Liver (tissue), 9 donors: ENCODE data around the gene TECTA. TPM values are rescaled to one million over a fixed set of nuclear protein-coding genes. Genes with fewer than 3 reads are reported as not detected.

Experiments used
- DNase-seq: peaks from one replicate; pipeline ENCODE4 v3.0.0-alpha.2; 2017; ENCODE audit warnings: low spot score
- H3K27ac ChIP-seq, 2 donors: one replicate each; pipeline ENCODE4 v1.7.0; 2013; ENCODE audit warnings: inconsistent platforms in 2 of 2, low read length in 2 of 2, control low read depth in 1 of 2, low read depth in 1 of 2, mild to moderate bottlenecking in 1 of 2
- H3K27me3 ChIP-seq, 4 donors: one replicate each; pipeline versions ENCODE4 v1.6.1 to v1.7.0; 2013; ENCODE audit warnings: low read length in 3 of 4, inconsistent platforms in 1 of 4, mild to moderate bottlenecking in 1 of 4, moderate library complexity in 1 of 4; ENCODE audit not compliant: control insufficient read depth in 4 of 4, insufficient read depth in 4 of 4
- H3K36me3 ChIP-seq, 4 donors: one replicate each; pipeline versions ENCODE4 v1.6.1 to v1.7.0; 2013; ENCODE audit warnings: low read length in 3 of 4, mild to moderate bottlenecking in 3 of 4, low read depth in 1 of 4, moderate library complexity in 1 of 4; ENCODE audit not compliant: control insufficient read depth in 4 of 4, insufficient read depth in 3 of 4
- H3K4me1 ChIP-seq, 4 donors: one replicate each; pipeline versions ENCODE4 v1.6.1 to v1.7.0; 2013; ENCODE audit warnings: low read length in 3 of 4, mild to moderate bottlenecking in 3 of 4, moderate library complexity in 1 of 4; ENCODE audit not compliant: control insufficient read depth in 4 of 4, insufficient read depth in 4 of 4
- H3K4me3 ChIP-seq, 3 donors: one replicate each; pipeline versions ENCODE4 v1.6.1 to v1.7.0; 2013; ENCODE audit warnings: low read length in 3 of 3, control low read depth in 1 of 3, low read depth in 1 of 3, mild to moderate bottlenecking in 1 of 3
- H3K9ac ChIP-seq, 2 donors: one replicate each; pipeline ENCODE4 v1.7.0; 2013; ENCODE audit warnings: low read length in 2 of 2, mild to moderate bottlenecking in 2 of 2, moderate library complexity in 2 of 2, control low read depth in 1 of 2, low read depth in 1 of 2
- H3K9me3 ChIP-seq, 4 donors: one replicate each; pipeline versions ENCODE4 v1.6.1 to v1.7.0; 2013; ENCODE audit warnings: low read length in 3 of 4; ENCODE audit not compliant: control insufficient read depth in 4 of 4
- EGR1 ChIP-seq, 2 donors: IDR thresholded peaks; 2 replicates each; pipeline ENCODE4 v1.6.1; 2016 to 2018; ENCODE audit warnings: antibody characterized with exemption in 2 of 2, low read depth in 2 of 2
- FOXA1 ChIP-seq: IDR thresholded peaks from 2 replicates; pipeline ENCODE4 v1.6.1; 2016; ENCODE audit warnings: antibody characterized with exemption
- FOXA2 ChIP-seq: IDR thresholded peaks from 2 replicates; pipeline ENCODE4 v1.6.1; 2016; ENCODE audit warnings: antibody characterized with exemption
- GABPA ChIP-seq, 2 donors: IDR thresholded peaks in 1 of 2; conservative IDR thresholded peaks in 1 of 2; 2 replicates each; pipeline ENCODE4 v1.6.1; 2016; ENCODE audit warnings: antibody characterized with exemption in 2 of 2, mild to moderate bottlenecking in 1 of 2, moderate library complexity in 1 of 2
- HNF4A ChIP-seq, 2 donors: conservative IDR thresholded peaks; 2 replicates each; pipeline ENCODE4 v1.6.1; 2016; ENCODE audit warnings: antibody characterized with exemption in 2 of 2, mild to moderate bottlenecking in 2 of 2
- HNF4G ChIP-seq: IDR thresholded peaks from 2 replicates; pipeline ENCODE4 v1.6.1; 2016; ENCODE audit warnings: antibody characterized with exemption
- JUND ChIP-seq, 2 donors: IDR thresholded peaks; 2 replicates each; pipeline ENCODE4 v1.6.1; 2016; ENCODE audit warnings: antibody characterized with exemption in 2 of 2
- NR2F2 ChIP-seq: IDR thresholded peaks from 2 replicates; pipeline ENCODE4 v1.6.1; 2016; ENCODE audit warnings: antibody characterized with exemption
- RAD21 ChIP-seq, 2 donors: IDR thresholded peaks; 2 replicates each; pipeline ENCODE4 v1.6.1; 2016; ENCODE audit warnings: antibody characterized with exemption in 2 of 2, mild to moderate bottlenecking in 2 of 2
- RXRA ChIP-seq, 2 donors: IDR thresholded peaks; 2 replicates each; pipeline ENCODE4 v1.6.1; 2017 to 2018; ENCODE audit warnings: antibody characterized with exemption in 2 of 2, mild to moderate bottlenecking in 1 of 2
- SP1 ChIP-seq: IDR thresholded peaks from 2 replicates; pipeline ENCODE4 v1.6.1; 2018; ENCODE audit warnings: antibody characterized with exemption, mild to moderate bottlenecking
- TAF1 ChIP-seq: conservative IDR thresholded peaks from 2 replicates; pipeline ENCODE4 v1.6.1; 2016; ENCODE audit warnings: antibody characterized with exemption, mild to moderate bottlenecking
- YY1 ChIP-seq: IDR thresholded peaks from 2 replicates; pipeline ENCODE4 v1.6.1; 2016; ENCODE audit warnings: antibody characterized with exemption, mild to moderate bottlenecking
- ZBTB33 ChIP-seq: IDR thresholded peaks from 2 replicates; pipeline ENCODE4 v1.6.1; 2016; ENCODE audit warnings: antibody characterized with exemption
- WGBS: extraction: QIAGEN DNeasy Blood & Tissue Kit; methylation state at CpG from one replicate; pipeline ENCODE4 v1.1.7; 2013; 5-methylcytosine and 5-hydroxymethylcytosine counted together
- polyA plus RNA-seq, 2 donors: library from polyadenylated mRNA; stranded (reverse) in 1 of 2; unstranded in 1 of 2; fragments of 200-250 nt in 1 of 2; fragments of >200 nt in 1 of 2; fragmentation: Nextera tagmentation in 1 of 2; extraction: Ambion mirVana in 1 of 2; gene quantifications; one replicate each; pipeline versions ENCODE4 v1.2.1 to v1.2.3, GENCODE V29; 2013 to 2015
- total RNA-seq, 2 donors: library from RNA; depleted of rRNA; stranded (reverse); fragments of >200 nt; gene quantifications; one replicate each; pipeline ENCODE4 v1.2.3, GENCODE V29; 2014
- TF ChIP-seq, protein P1 (sequence below): IDR thresholded peaks from 2 replicates; pipeline ENCODE4 v1.6.1; 2016; ENCODE audit warnings: antibody characterized with exemption
- TF ChIP-seq, protein P2 (sequence below): IDR thresholded peaks from 2 replicates; pipeline ENCODE4 v1.6.1; 2016; ENCODE audit warnings: antibody characterized with exemption
- TF ChIP-seq, protein P3 (sequence below): fragments of 150-350 bp; IDR thresholded peaks from 2 replicates; pipeline ENCODE4 v1.5.1; 2017; ENCODE audit warnings: improper control_type of control experiment, low read depth, low read length; ENCODE audit not compliant: missing input control
- TF ChIP-seq, protein P4 (sequence below): IDR thresholded peaks from 2 replicates; pipeline ENCODE4 v1.6.1; 2016; ENCODE audit warnings: antibody characterized with exemption, mild to moderate bottlenecking
- donor health status: healthy.
- donor health status: healthy.
- donor health status: healthy.
- donor health status: healthy.
- donor health status: healthy.

The TECTA gene
- total and polyA plus RNA-seq, 4 donors, result 0.46 to 2.4 (median 0.73) TPM

- Histone ChIP-seq H3K4me1 (no peaks in the 10 kb centered on the region), H3K36me3 (peaks cover 0 to 2% (median 0%) of the 10 kb centered on the region in 4 donors), H3K9ac (no peak overlapping the region), H3K27ac (no peak overlapping the region), H3K27me3 (no peaks in the 10 kb centered on the region), H3K9me3 (no peaks in the 10 kb centered on the region), H3K4me3 (no peak overlapping the region)
- 82% methylated on average over 1 of the region's 1 CpG for WGBS
- TF ChIP-seq SP1 (no peak), HNF4G (no peak), HNF4A (conservative IDR thresholded peaks at IDR 0.05) (no peak), GABPA (IDR thresholded peaks at IDR 0.05 in 1 of 2, conservative IDR thresholded peaks at IDR 0.05 in 1 of 2) (no peak), JUND (IDR thresholded peaks at IDR 0.05) (no peak), RXRA (IDR thresholded peaks at IDR 0.05) (no peak), EGR1 (IDR thresholded peaks at IDR 0.05; ENCODE audit: low read depth in 2 of 2) (no peak), FOXA2 (no peak), NR2F2 (no peak), RAD21 (IDR thresholded peaks at IDR 0.05) (no peak), FOXA1 (no peak), ZBTB33 (no peak), YY1 (no peak), TAF1 (no peak)
- TF ChIP-seq, protein P1, sequence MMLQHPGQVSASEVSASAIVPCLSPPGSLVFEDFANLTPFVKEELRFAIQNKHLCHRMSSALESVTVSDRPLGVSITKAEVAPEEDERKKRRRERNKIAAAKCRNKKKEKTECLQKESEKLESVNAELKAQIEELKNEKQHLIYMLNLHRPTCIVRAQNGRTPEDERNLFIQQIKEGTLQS, result no peak
- TF ChIP-seq, protein P2, sequence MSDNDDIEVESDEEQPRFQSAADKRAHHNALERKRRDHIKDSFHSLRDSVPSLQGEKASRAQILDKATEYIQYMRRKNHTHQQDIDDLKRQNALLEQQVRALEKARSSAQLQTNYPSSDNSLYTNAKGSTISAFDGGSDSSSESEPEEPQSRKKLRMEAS, result no peak
- TF ChIP-seq, protein P3, sequence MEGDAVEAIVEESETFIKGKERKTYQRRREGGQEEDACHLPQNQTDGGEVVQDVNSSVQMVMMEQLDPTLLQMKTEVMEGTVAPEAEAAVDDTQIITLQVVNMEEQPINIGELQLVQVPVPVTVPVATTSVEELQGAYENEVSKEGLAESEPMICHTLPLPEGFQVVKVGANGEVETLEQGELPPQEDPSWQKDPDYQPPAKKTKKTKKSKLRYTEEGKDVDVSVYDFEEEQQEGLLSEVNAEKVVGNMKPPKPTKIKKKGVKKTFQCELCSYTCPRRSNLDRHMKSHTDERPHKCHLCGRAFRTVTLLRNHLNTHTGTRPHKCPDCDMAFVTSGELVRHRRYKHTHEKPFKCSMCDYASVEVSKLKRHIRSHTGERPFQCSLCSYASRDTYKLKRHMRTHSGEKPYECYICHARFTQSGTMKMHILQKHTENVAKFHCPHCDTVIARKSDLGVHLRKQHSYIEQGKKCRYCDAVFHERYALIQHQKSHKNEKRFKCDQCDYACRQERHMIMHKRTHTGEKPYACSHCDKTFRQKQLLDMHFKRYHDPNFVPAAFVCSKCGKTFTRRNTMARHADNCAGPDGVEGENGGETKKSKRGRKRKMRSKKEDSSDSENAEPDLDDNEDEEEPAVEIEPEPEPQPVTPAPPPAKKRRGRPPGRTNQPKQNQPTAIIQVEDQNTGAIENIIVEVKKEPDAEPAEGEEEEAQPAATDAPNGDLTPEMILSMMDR, result no peak
- TF ChIP-seq, protein P4, sequence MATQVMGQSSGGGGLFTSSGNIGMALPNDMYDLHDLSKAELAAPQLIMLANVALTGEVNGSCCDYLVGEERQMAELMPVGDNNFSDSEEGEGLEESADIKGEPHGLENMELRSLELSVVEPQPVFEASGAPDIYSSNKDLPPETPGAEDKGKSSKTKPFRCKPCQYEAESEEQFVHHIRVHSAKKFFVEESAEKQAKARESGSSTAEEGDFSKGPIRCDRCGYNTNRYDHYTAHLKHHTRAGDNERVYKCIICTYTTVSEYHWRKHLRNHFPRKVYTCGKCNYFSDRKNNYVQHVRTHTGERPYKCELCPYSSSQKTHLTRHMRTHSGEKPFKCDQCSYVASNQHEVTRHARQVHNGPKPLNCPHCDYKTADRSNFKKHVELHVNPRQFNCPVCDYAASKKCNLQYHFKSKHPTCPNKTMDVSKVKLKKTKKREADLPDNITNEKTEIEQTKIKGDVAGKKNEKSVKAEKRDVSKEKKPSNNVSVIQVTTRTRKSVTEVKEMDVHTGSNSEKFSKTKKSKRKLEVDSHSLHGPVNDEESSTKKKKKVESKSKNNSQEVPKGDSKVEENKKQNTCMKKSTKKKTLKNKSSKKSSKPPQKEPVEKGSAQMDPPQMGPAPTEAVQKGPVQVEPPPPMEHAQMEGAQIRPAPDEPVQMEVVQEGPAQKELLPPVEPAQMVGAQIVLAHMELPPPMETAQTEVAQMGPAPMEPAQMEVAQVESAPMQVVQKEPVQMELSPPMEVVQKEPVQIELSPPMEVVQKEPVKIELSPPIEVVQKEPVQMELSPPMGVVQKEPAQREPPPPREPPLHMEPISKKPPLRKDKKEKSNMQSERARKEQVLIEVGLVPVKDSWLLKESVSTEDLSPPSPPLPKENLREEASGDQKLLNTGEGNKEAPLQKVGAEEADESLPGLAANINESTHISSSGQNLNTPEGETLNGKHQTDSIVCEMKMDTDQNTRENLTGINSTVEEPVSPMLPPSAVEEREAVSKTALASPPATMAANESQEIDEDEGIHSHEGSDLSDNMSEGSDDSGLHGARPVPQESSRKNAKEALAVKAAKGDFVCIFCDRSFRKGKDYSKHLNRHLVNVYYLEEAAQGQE, result no peak
- no peak for DNase-seq
Observed at GRCh38 chr11:121180183-121180582, 79.1 kb downstream of the TECTA start.
